OCI-LY1 (cell line): Measurements from ENCODE around the gene INSRR.

Experiments
- H2AFZ ChIP-seq: fragments of 200-600 bp; sonication (generic), shearing (Covaris generic); 2 replicates; pipeline ENCODE4 v1.6.0; 2014; ENCODE audit warnings: antibody characterized with exemption, mild to moderate bottlenecking, low read length
- H3F3A ChIP-seq: fragments of 200-600 bp; sonication (generic), shearing (Covaris generic); 2 replicates; pipeline ENCODE4 v1.6.0; 2014; ENCODE audit warnings: mild to moderate bottlenecking, antibody characterized with exemption, low read length, moderate library complexity; ENCODE audit not compliant: insufficient read depth
- H3K27ac ChIP-seq: fragments of 200-600 bp; sonication (generic); 2 replicates; pipeline ENCODE4 v1.5.1; 2014; ENCODE audit warnings: low read length, mixed run types, mild to moderate bottlenecking, low read depth; ENCODE audit not compliant: poor library complexity, severe bottlenecking
- H3K27me3 ChIP-seq: fragments of 200-600 bp; sonication (generic); 2 replicates; pipeline ENCODE4 v1.6.0; 2014; ENCODE audit warnings: antibody characterized with exemption, mild to moderate bottlenecking, low read length, moderate library complexity; ENCODE audit not compliant: insufficient read depth
- H3K36me3 ChIP-seq: fragments of 200-600 bp; sonication (generic); 2 replicates; pipeline ENCODE4 v1.6.1; 2014; ENCODE audit warnings: mild to moderate bottlenecking, antibody characterized with exemption, low read length, moderate library complexity, mixed read lengths; ENCODE audit not compliant: insufficient read depth
- H3K4me1 ChIP-seq: fragments of 200-600 bp; sonication (generic); 2 replicates; pipeline ENCODE4 v1.5.1; 2014; ENCODE audit warnings: mild to moderate bottlenecking, low read length, moderate library complexity; ENCODE audit not compliant: insufficient read depth, severe bottlenecking
- H3K4me2 ChIP-seq: fragments of 200-600 bp; sonication (generic), shearing (Covaris generic); 2 replicates; pipeline ENCODE4 v1.6.1; 2014; ENCODE audit warnings: low read length
- H3K4me3 ChIP-seq: fragments of 200-600 bp; sonication (generic); 2 replicates; pipeline ENCODE4 v1.5.1; 2014; ENCODE audit warnings: low read length, low read depth, mild to moderate bottlenecking, mixed read lengths; ENCODE audit not compliant: poor library complexity, severe bottlenecking
- H3K79me2 ChIP-seq: fragments of 200-600 bp; shearing (Covaris generic); 2 replicates; pipeline ENCODE4 v1.6.1; 2016; ENCODE audit warnings: mixed run types, low read length, mixed read lengths; ENCODE audit not compliant: insufficient read depth
- H3K9ac ChIP-seq: fragments of 200-600 bp; sonication (generic), shearing (Covaris generic); 2 replicates; pipeline ENCODE4 v1.6.1; 2014; ENCODE audit warnings: mild to moderate bottlenecking, low read length, mixed read lengths
- H3K9me2 ChIP-seq: fragments of 200-600 bp; sonication (generic), shearing (Covaris generic); 2 replicates; pipeline ENCODE4 v1.6.1; 2014; ENCODE audit warnings: low read depth, mild to moderate bottlenecking, low read length, mixed read lengths
- H3K9me3 ChIP-seq: fragments of 200-600 bp; shearing (Covaris generic); 2 replicates; pipeline ENCODE4 v1.6.1; 2014; ENCODE audit warnings: low read length, mixed read lengths
- H4K20me1 ChIP-seq: fragments of 200-600 bp; sonication (generic), shearing (Covaris generic); 2 replicates; pipeline ENCODE4 v1.6.0; 2016; ENCODE audit warnings: mild to moderate bottlenecking, low read length; ENCODE audit not compliant: insufficient read depth
- CTCF ChIP-seq: fragments of 200-600 bp; sonication (generic), shearing (Covaris generic); IDR thresholded peaks from 2 replicates; pipeline ENCODE4 v1.5.1; 2017; ENCODE audit warnings: mild to moderate bottlenecking, antibody characterized with exemption, low read length, moderate library complexity, mixed read lengths
- EZH2 ChIP-seq: fragments of 200-600 bp; sonication (generic), shearing (Covaris generic); IDR thresholded peaks from 2 replicates; pipeline ENCODE4 v1.8.0; 2017; ENCODE audit warnings: borderline replicate concordance, mixed run types, mild to moderate bottlenecking, antibody characterized with exemption, low read length, moderate library complexity, mixed read lengths

INSRR gene

GRCh38 chr1:156894001-156894400, 35.1 kb upstream of the INSRR start:
- H3K9me3 ChIP-seq = no peaks in the 10 kb centered on the region
- H3K4me1 ChIP-seq = no peaks in the 10 kb centered on the region
- H3F3A ChIP-seq = no peaks in the 10 kb centered on the region
- H3K9me2 ChIP-seq = no peaks in the 10 kb centered on the region
- TF ChIP-seq CTCF (no peak), EZH2 (no peak)
- H4K20me1 ChIP-seq = no peaks in the 10 kb centered on the region
- no peak overlapping the region for H3K27ac ChIP-seq
- no peaks in the 10 kb centered on the region for H3K79me2 ChIP-seq
- no peaks in the 10 kb centered on the region; the same call in 1 of the 2 replicates for H3K27me3 ChIP-seq
- H3K4me2 ChIP-seq = no peak overlapping the region
- H3K9ac ChIP-seq = no peak overlapping the region
- H3K4me3 ChIP-seq = no peak overlapping the region
- H3K36me3 ChIP-seq = no peaks in the 10 kb centered on the region
- no peak overlapping the region for H2AFZ ChIP-seq

- H3K9ac ChIP-seq = no peak within 1 kb of the TSS
- H3K4me3 ChIP-seq = no peak within 1 kb of the TSS
Measured at GRCh38 chr1:156893048-156893953, 34.4 kb upstream of the INSRR start, which contains the start of gene PEAR1. Gene PEAR1, plus strand, starts transcription at chr1:156893718. Its CDS starts 10,209 bp downstream, at chr1:156903927.

More at GRCh38 chr1:156893048-156893953, 34.4 kb upstream of the INSRR start, which contains the start of gene PEAR1:
- no peak within 1 kb of the TSS for H2AFZ ChIP-seq
- H3K4me2 ChIP-seq = no peak within 1 kb of the TSS
- no peaks in the 10 kb centered on the region for H3F3A ChIP-seq
- no peaks in the 10 kb centered on the region for H3K79me2 ChIP-seq
- no peaks in the 10 kb centered on the region for H3K9me3 ChIP-seq
- TF ChIP-seq EZH2 (no peak), CTCF (no peak)
- H3K4me1 ChIP-seq = no peaks in the 10 kb centered on the region
- no peak within 1 kb of the TSS for H3K27ac ChIP-seq
- H3K36me3 ChIP-seq = no peaks in the 10 kb centered on the region
- H4K20me1 ChIP-seq = no peaks in the 10 kb centered on the region
- H3K9me2 ChIP-seq = no peaks in the 10 kb centered on the region
- no peaks in the 10 kb centered on the region; the same call in 1 of the 2 replicates for H3K27me3 ChIP-seq
